Peyer's patch (tissue), 4 donors: Measurements from ENCODE around the gene PRDX3. TPM values are rescaled to one million over a fixed set of nuclear protein-coding genes. Genes with fewer than 3 reads are reported as not detected.
"Not testable (repeated sequence)": the region's sequence is repeated elsewhere in the genome, so short reads cannot be mapped to it uniquely, and the experiment has no call there.

Experiments used
- DNase-seq, 3 donors: peaks; one replicate each; pipeline ENCODE4 v3.0.0-alpha.2; 2017 to 2019
- H3K27ac ChIP-seq, 4 donors: fragments of 200-600 bp; sonication (generic); one replicate each; pipeline ENCODE4 v1.5.1; 2016 to 2019
- H3K27me3 ChIP-seq, 2 donors: fragments of 200-600 bp; sonication (generic); one replicate each; pipeline ENCODE4 v1.5.1; 2019
- H3K36me3 ChIP-seq, 3 donors: fragments of 200-600 bp; sonication (generic); one replicate each; pipeline ENCODE4 v1.5.1; 2016 to 2019
- H3K4me1 ChIP-seq, 4 donors: fragments of 200-600 bp; sonication (generic); one replicate each; pipeline ENCODE4 v1.5.1; 2016 to 2019
- H3K4me3 ChIP-seq, 4 donors: fragments of 200-600 bp; sonication (generic); 1 replicate in 3 of 4; 2 replicates in 1 of 4; pipeline ENCODE4 v1.5.1; 2016 to 2019; ENCODE audit warnings: mild to moderate bottlenecking in 1 of 4
- H3K9me3 ChIP-seq, 4 donors: fragments of 200-600 bp; sonication (generic); one replicate each; pipeline ENCODE4 v1.5.1; 2016 to 2019; ENCODE audit warnings: mild to moderate bottlenecking in 1 of 4
- POLR2A ChIP-seq, 2 donors: fragments of 450-650 bp; IDR thresholded peaks; one replicate each; pipeline ENCODE4 v1.5.1; 2017; ENCODE audit warnings: antibody characterized with exemption in 2 of 2, mild to moderate bottlenecking in 2 of 2, moderate library complexity in 2 of 2
- total RNA-seq, 4 donors: library from RNA; depleted of rRNA; stranded (reverse); fragments of >200 nt; gene quantifications; one replicate each; pipeline ENCODE4 v1.1.0, GENCODE V29; 2016
- TF ChIP-seq, protein P1 (sequence below), 6 experiments: fragments of 450-650 bp in 4 of 6; fragments of 200-600 bp in 2 of 6; sonication (generic) in 1 of 6; IDR thresholded peaks; one replicate each; pipeline ENCODE4 v1.5.1; 2017 to 2019; ENCODE audit warnings: antibody characterized with exemption in 6 of 6, mild to moderate bottlenecking in 3 of 6, moderate library complexity in 1 of 6

The PRDX3 gene
- total RNA-seq, 4 donors from 2014 or later: 76.2 to 138 (median 107) TPM

GRCh38 chr10:119183664-119184412, 5.2 kb upstream of the PRDX3 start:
- no peaks in the 10 kb centered on the region for H3K36me3 ChIP-seq
- no peak for DNase-seq
- H3K9me3 ChIP-seq: no peaks in the 10 kb centered on the region
- H3K27ac ChIP-seq: no peak overlapping the region
- no peaks in the 10 kb centered on the region for H3K4me1 ChIP-seq
- TF ChIP-seq, protein P1, sequence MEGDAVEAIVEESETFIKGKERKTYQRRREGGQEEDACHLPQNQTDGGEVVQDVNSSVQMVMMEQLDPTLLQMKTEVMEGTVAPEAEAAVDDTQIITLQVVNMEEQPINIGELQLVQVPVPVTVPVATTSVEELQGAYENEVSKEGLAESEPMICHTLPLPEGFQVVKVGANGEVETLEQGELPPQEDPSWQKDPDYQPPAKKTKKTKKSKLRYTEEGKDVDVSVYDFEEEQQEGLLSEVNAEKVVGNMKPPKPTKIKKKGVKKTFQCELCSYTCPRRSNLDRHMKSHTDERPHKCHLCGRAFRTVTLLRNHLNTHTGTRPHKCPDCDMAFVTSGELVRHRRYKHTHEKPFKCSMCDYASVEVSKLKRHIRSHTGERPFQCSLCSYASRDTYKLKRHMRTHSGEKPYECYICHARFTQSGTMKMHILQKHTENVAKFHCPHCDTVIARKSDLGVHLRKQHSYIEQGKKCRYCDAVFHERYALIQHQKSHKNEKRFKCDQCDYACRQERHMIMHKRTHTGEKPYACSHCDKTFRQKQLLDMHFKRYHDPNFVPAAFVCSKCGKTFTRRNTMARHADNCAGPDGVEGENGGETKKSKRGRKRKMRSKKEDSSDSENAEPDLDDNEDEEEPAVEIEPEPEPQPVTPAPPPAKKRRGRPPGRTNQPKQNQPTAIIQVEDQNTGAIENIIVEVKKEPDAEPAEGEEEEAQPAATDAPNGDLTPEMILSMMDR (IDR thresholded peaks at IDR 0.05): no peak
- no peak for TF ChIP-seq POLR2A (IDR thresholded peaks at IDR 0.05)
- H3K4me3 ChIP-seq: no peak overlapping the region
- H3K27me3 ChIP-seq: no peaks in the 10 kb centered on the region

- H3K36me3 ChIP-seq, H3K4me3 ChIP-seq, H3K27me3 ChIP-seq, DNase-seq, H3K27ac ChIP-seq, H3K9me3 ChIP-seq: not testable (repeated sequence)
- peaks cover 0 to 21% (median 6%) of the 10 kb centered on the region in 4 donors for H3K4me1 ChIP-seq
These were observed 2.3 kb upstream of the PRDX3 start for GRCh38 chr10:119180850-119181400.

GRCh38 chr10:119177708-119178371, 772 bp downstream of the PRDX3 start:
- peaks cover 0 to 21% (median 6%) of the 10 kb centered on the region in 4 donors for H3K4me1 ChIP-seq
- no peak for DNase-seq
- peaks cover 0 to 16% (median 0%) of the 10 kb centered on the region in 3 donors for H3K36me3 ChIP-seq
- peak overlapping the region; percentile 73 to 98 (median 87) for H3K4me3 ChIP-seq
- no peaks in the 10 kb centered on the region for H3K9me3 ChIP-seq
- H3K27me3 ChIP-seq: no peaks in the 10 kb centered on the region
- TF ChIP-seq POLR2A (IDR thresholded peaks at IDR 0.05): no peak
- TF ChIP-seq, protein P1 (IDR thresholded peaks at IDR 0.05): no peak
- H3K27ac ChIP-seq: peak overlapping the region; percentile 89 to 95 (median 90)

DNA sequence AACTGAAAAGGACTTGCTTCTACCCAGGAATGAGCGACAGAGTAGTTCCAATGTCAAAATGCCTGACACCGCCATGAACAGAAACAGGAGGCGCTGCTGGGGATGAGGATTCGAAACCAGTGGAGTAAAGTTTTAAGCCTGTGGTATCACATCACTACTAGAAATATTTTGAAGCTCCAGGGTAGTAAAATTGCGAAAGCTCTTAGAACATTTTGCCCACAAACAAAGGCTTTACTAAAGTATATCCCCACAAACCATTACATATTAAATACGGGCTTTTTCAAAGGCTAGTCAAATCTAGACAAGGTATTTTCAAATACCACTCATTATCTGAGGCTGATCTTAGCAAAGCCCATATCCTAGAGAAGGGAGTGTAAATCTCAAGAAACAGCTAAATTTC, 2.4 kb downstream of the PRDX3 start:
- DNase-seq: no peak
- peaks cover 0 to 33% (median 0%) of the 10 kb centered on the region in 3 donors for H3K36me3 ChIP-seq
- peaks cover 0 to 21% (median 6%) of the 10 kb centered on the region in 4 donors for H3K4me1 ChIP-seq
- no peaks in the 10 kb centered on the region for H3K9me3 ChIP-seq
- no peaks in the 10 kb centered on the region for H3K27me3 ChIP-seq
- no peak overlapping the region for H3K27ac ChIP-seq
- TF ChIP-seq POLR2A (IDR thresholded peaks at IDR 0.05): no peak
- TF ChIP-seq, protein P1 (IDR thresholded peaks at IDR 0.05): no peak
- no peak overlapping the region for H3K4me3 ChIP-seq

- no peak for TF ChIP-seq POLR2A (IDR thresholded peaks at IDR 0.05)
- TF ChIP-seq, protein P1 (IDR thresholded peaks at IDR 0.05): no peak
- H3K27ac ChIP-seq: no peak overlapping the region
- no peak overlapping the region for H3K4me3 ChIP-seq
- DNase-seq: no peak
- H3K4me1 ChIP-seq: peaks cover 0 to 21% (median 6%) of the 10 kb centered on the region in 4 donors
- H3K36me3 ChIP-seq: peaks cover 0 to 53% (median 0%) of the 10 kb centered on the region in 3 donors
- H3K27me3 ChIP-seq: no peaks in the 10 kb centered on the region
- H3K9me3 ChIP-seq: no peaks in the 10 kb centered on the region
These were observed 4.5 kb downstream of the PRDX3 start for GRCh38 chr10:119174109-119174508.

DNA sequence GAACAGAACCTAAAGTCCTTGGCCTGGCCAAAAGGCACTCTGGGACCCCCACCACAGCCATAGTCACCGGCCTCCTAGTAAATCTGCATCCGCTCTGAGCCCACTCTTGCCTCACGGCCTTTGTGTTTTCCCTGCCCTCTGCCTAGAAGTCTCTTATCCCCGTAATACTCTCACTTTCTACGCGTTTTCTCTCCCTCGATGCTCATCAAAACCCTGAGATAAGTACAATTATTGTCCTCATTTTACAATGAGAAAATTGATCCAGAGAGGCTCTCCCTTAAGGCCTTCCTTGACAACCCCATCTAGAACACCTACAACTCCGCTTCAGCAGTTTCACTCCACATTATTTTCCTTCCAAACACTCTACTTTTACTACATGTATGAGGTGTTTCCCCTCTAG, 11.6 kb downstream of the PRDX3 start:
- Histone ChIP-seq H3K4me3 (no peak overlapping the region), H3K27me3 (no peaks in the 10 kb centered on the region), H3K36me3 (peaks cover 0 to 48% (median 0%) of the 10 kb centered on the region in 3 donors), H3K9me3 (no peaks in the 10 kb centered on the region), H3K27ac (no peak overlapping the region), H3K4me1 (peaks cover 0 to 7% (median 2%) of the 10 kb centered on the region in 4 donors)
- DNase-seq: no peak
- TF ChIP-seq POLR2A (IDR thresholded peaks at IDR 0.05): no peak
- TF ChIP-seq, protein P1 (IDR thresholded peaks at IDR 0.05): no peak
